ENCODE results near the gene PWWP2A. TPM values are rescaled to one million over a fixed set of nuclear protein-coding genes. Genes with fewer than 3 reads are reported as not detected.

PWWP2A gene
- total RNA-seq, 2 donors from 2014 or later: 27.0 to 75.5 TPM

- Histone ChIP-seq H3K36me3 (replicated peaks in 1 of 2; ENCODE audit: insufficient read depth in 1 of 2, low read depth in 2 of 2) (peaks cover 0 to 4% of the 10 kb centered on the region in 2 donors), H3K4me1 (peaks cover under 1% of the 10 kb centered on the region), H3K27me3 (no peaks in the 10 kb centered on the region), H3K4me3 (no peak overlapping the region), H3K27ac (no peak overlapping the region), H3K9me3 (no peaks in the 10 kb centered on the region)
- 80 to 91% methylated on average over 3 of the region's 3 CpGs for WGBS, 2 donors
- DNase-seq (no peak), ATAC-seq (no peak)
- intact Hi-C loops (cut with DNase I): no loop called here
- TF ChIP-seq CTCF (IDR thresholded peaks at IDR 0.05): no peak
- TF ChIP-seq POLR2A (IDR thresholded peaks at IDR 0.05): no peak
Observed at GRCh38 chr5:160044967-160045366, 74.3 kb downstream of the PWWP2A start.

- H3K27me3 ChIP-seq: no peaks in the 10 kb centered on the region
- H3K9me3 ChIP-seq: no peaks in the 10 kb centered on the region
- H3K27ac ChIP-seq: no peak overlapping the region
- peaks cover 0 to 2% of the 10 kb centered on the region in 2 donors for H3K36me3 ChIP-seq (replicated peaks in 1 of 2; ENCODE audit: insufficient read depth in 1 of 2, low read depth in 2 of 2)
- intact Hi-C loops (cut with DNase I): no loop called here
- DNase-seq (no peak), ATAC-seq (no peak)
- peaks cover 4% of the 10 kb centered on the region for H3K4me1 ChIP-seq
- 67 to 100% methylated on average over 1 of the region's 1 CpG for WGBS, 2 donors
- H3K4me3 ChIP-seq: no peak overlapping the region
- TF ChIP-seq POLR2A (IDR thresholded peaks at IDR 0.05): no peak
- TF ChIP-seq CTCF (IDR thresholded peaks at IDR 0.05): no peak
Observed at GRCh38 chr5:160044391-160044804, 74.9 kb downstream of the PWWP2A start.

GRCh38 chr5:160042671-160043070 is 76.6 kb downstream of the PWWP2A start:
- no peak for ATAC-seq
- DNase-seq: no peak
- Histone ChIP-seq H3K9me3 (no peaks in the 10 kb centered on the region), H3K27ac (no peak overlapping the region), H3K4me1 (peaks cover 4% of the 10 kb centered on the region), H3K4me3 (no peak overlapping the region), H3K36me3 (replicated peaks in 1 of 2; ENCODE audit: insufficient read depth in 1 of 2, low read depth in 2 of 2) (peaks cover 0 to 2% of the 10 kb centered on the region in 2 donors), H3K27me3 (no peaks in the 10 kb centered on the region)
- intact Hi-C loops (cut with DNase I): no loop called here
- TF ChIP-seq CTCF (IDR thresholded peaks at IDR 0.05): no peak
- no peak for TF ChIP-seq POLR2A (IDR thresholded peaks at IDR 0.05)
- WGBS, 2 donors: 86 to 87% methylated on average over 3 of the region's 3 CpGs

Other genes starting within 250 kb of the PWWP2A start
- gene ADRA1B, start 203.0 kb downstream of the PWWP2A start, total RNA-seq: 1 to 10 TPM in 1 of 2 donors, under 1 TPM in 1; 0.26 to 4.0 TPM
- gene TTC1, start 110.3 kb downstream of the PWWP2A start, total RNA-seq: 10 to 100 TPM; 11.2 to 26.4 TPM
- gene FABP6, start 110.1 kb upstream of the PWWP2A start, total RNA-seq: not detected
- gene CCNJL, start 193.1 kb upstream of the PWWP2A start, total RNA-seq: under 1 TPM; 0.26 to 0.66 TPM